ENCODE results near the gene SYP.
A peak's percentile ranks its signal among the peaks of the same experiment; 100 is the strongest.

SYP gene

GRCh38 chrX:49199906-49200771, at the start of gene SYP:
Gene SYP, minus strand, starts transcription at chrX:49200193. Its CDS starts 7 bp downstream, at chrX:49200186.
- DNase-seq (ENCODE audit: low read depth) = peak; percentile 83

GRCh38 chrX:49249616-49250015, 49.6 kb upstream of the SYP start:
- no peak for DNase-seq (ENCODE audit: low read depth)

DNA sequence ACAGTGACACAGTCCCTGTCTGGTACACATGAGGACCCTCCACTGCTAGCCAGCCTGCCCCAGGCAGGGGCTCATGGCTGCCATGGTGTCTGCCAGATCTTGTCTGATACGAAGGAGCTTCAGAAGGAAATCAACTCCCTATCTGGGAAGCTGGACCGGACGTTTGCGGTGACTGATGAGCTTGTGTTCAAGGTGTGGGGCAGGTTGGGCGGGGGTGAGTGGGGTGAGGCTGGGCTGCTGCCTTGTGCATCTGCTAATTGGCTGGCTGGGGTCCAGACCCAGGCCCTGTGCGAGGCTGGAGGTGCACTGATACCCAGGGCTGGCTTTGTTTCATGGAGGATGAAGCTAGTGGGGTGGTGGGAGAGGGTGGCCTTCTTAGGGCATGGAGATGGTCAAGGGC, 49.1 kb upstream of the SYP start:
- no peak for DNase-seq (ENCODE audit: low read depth)

DNA sequence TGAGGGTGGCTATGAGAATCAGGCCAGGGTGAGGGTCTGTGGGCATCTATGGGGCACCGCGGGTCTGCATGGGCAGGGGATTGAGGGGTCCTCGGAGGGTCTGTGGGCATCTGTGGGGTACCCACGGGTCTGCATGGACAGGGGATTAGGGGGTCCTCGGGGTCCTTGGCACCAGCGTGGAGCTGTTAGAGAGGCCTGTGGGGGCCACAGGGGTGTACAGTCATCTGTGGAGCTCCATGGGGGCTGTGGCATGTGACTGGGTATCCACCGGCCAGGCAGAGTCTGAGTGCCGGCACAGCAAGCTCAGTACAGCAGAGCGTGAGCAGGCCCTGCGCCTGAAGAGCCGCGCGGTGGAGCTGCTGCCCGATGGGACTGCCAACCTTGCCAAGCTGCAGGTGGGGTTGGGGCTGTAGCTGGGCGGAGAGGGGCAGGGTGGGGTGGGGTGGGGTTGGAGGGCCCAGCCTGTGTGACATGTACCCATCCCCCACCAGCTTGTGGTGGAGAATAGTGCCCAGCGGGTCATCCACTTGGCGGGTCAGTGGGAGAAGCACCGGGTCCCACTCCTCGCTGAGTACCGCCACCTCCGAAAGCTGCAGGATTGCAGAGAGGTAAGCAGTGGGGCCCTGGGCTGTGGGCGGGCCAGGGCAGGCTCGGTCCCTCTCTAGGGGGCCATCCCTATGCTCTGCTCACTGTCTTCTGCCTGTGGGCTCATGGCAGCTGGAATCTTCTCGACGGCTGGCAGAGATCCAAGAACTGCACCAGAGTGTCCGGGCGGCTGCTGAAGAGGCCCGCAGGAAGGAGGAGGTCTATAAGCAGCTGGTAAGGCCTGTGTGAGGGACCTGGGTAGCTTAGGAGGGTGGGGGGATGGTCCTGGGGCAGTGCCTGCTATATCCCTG, 48.2 kb upstream of the SYP start:
- no peak for DNase-seq (ENCODE audit: low read depth)

- no peak for DNase-seq (ENCODE audit: low read depth)
Measured at GRCh38 chrX:49247346-49247745, 47.4 kb upstream of the SYP start.

DNA sequence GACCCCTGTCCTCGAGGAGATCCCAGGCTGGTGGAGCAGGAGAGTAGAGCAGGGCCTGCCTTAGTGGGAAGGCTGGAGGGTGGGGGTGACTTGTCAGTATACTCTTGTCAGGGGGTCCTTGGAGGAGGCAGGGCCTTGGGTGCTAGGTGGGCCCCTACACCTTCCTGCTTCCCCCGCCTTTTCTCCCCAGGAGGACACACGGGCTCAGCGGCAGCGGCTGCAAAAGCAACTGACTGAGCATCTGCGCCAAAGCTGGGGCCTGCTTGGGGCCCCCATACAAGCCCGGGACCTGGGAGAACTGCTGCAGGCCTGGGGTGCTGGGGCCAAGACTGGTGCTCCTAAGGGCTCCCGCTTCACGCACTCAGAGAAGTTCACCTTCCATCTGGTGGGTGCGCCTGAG, 46.5 kb upstream of the SYP start:
- DNase-seq (ENCODE audit: low read depth) = no peak

- no peak for DNase-seq (ENCODE audit: low read depth)
Measured at GRCh38 chrX:49244207-49244606, 44.2 kb upstream of the SYP start.

- DNase-seq (ENCODE audit: low read depth) = no peak
Measured at GRCh38 chrX:49243166-49243565, 43.2 kb upstream of the SYP start.

DNA sequence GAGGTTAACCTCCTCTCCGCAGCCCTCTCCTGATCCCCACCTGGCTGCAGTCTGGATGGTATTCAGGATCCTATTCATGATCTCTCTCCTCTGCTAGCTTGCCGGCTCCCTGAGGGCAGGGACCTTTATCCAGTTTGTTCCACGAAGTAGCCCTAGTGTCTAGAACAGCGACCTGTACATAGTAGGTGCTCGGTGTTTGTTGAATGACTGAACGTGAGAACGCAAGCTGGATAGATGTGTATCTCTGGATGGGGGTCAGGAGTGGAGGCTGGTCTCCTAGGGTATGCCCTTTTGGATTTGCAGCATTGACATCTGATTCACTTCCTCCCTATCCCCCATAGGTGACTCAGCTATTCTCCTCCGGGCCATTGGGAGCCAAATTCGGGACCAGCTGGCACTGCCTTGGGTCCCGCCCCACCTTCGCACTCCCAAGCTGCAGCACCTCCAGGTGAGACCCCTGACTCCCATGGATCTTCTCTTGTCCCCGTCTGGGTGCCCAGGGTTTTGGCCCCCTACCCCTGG, 42.6 kb upstream of the SYP start:
- no peak for DNase-seq (ENCODE audit: low read depth)

DNA sequence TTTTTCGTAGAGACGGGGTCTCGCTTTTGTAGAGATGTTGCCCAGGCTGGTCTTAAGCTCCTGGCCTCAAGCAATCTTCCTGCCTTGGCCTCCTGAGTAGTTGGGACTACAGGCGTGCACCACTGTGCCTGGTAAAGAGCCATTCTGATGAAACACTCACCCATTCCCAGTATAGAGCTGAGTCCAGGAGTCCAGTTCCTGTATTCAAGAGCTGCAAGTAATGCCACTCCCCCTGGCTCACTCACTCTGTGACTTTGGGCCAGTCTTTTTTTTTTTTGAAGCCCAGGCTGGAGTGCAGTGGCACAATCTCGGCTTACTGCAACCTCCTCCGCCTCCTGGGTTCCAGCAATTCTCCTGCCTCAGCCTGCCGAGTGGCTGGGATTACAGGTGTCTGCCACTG, 38.7 kb upstream of the SYP start:
- no peak for DNase-seq (ENCODE audit: low read depth)

GRCh38 chrX:49237060-49237459, 37.1 kb upstream of the SYP start:
- no peak for DNase-seq (ENCODE audit: low read depth)

GRCh38 chrX:49233887-49234555, 34.0 kb upstream of the SYP start:
- DNase-seq (ENCODE audit: low read depth) = no peak

GRCh38 chrX:49233176-49233575, 33.2 kb upstream of the SYP start, which contains the start of gene CACNA1F:
Gene CACNA1F, minus strand, starts transcription at chrX:49233340. Its CDS starts 31 bp downstream, at chrX:49233309.
- no peak for DNase-seq (ENCODE audit: low read depth)

GRCh38 chrX:49232525-49232924, 32.5 kb upstream of the SYP start:
- no peak for DNase-seq (ENCODE audit: low read depth)

- no peak for DNase-seq (ENCODE audit: low read depth)
Measured at GRCh38 chrX:49231333-49232000, 31.5 kb upstream of the SYP start.

- DNase-seq (ENCODE audit: low read depth) = peak; percentile 62
Measured at GRCh38 chrX:49230500-49231232, 30.7 kb upstream of the SYP start.

DNA sequence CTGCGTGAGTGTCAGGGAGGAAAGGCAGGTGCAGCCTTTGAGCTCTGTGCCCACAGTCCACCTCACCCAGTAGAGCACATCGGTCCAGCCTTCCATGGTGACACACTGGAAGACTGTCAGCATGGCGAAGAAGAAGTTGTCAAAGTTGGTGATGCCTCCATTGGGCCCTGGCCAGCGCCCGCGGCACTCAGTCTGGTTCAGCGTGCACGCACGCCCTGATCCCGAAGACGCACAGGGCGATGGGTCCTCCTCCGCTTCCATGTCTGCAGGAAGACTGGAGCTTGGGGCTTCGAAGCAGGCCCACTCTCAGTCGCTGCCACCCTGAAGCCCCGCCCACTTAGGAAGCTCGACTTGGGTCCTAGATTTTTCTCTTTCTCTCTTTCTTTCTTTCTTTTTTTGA, 28.2 kb upstream of the SYP start:
- no peak for DNase-seq (ENCODE audit: low read depth)

DNA sequence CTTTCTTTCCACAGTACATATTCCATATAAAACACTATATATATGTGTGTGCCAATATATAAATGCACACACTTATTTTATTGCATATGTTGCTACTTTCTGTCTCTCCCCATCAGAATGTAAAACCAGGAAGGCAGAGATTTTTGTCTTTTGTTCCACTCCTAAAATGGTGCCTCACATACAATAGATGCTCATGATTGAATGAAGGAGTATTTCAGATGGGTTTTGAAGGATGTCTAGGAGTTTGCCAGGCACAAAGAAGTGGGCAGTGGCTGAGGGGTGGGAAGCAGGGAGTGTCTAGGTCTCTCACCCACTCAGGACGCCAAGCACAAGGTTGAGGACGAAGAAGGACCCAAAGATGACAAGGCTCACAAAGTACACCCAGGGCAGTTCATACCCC, 27.7 kb upstream of the SYP start:
- no peak for DNase-seq (ENCODE audit: low read depth)

GRCh38 chrX:49226946-49227345, 27.0 kb upstream of the SYP start:
- DNase-seq (ENCODE audit: low read depth) = no peak

GRCh38 chrX:49225858-49226257, 25.9 kb upstream of the SYP start:
- no peak for DNase-seq (ENCODE audit: low read depth)

DNA sequence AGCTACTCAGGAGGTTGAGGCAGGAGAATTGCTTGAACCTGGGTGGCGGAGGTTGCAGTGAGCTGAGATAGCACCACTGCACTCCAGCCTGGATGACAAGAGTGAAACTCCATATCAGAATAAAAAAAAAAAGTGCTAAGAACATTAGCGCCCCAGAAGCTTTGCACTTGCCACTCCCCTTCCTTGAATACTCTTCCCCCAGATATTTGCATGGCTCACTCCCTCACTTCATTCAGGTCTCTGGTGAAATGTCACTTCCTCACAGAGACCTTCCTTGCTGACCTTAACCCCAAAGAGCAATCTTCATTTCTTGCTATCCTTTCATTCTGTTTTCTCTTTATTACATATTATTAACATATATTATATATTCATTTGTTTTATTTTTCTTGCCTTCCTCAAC, 21.9 kb upstream of the SYP start:
- DNase-seq (ENCODE audit: low read depth) = no peak
